ENCODE data around the gene OSTM1. TPM values are rescaled to one million over a fixed set of nuclear protein-coding genes. Genes with fewer than 3 reads are reported as not detected.

OSTM1 gene
- total and polyA plus RNA-seq, 9 of the 15 experiments (the other 6 are each of a cell fraction or from before 2014, with no cell fraction given) = 5.6 to 29.5 (median 16.3) TPM

GRCh38 chr6:108074359-108075144, at the start of gene OSTM1 (continued):
- TF ChIP-seq ZNF511 (CRISPR knock-in tag; IDR thresholded peaks at IDR 0.05) = peak; percentile 94
- TF ChIP-seq KAT7 (CRISPR knock-in tag; IDR thresholded peaks at IDR 0.05; ENCODE audit: borderline replicate concordance) = peak; percentile 85; the same call in 1 of the 2 replicates
- peak; percentile 86 for TF ChIP-seq POLR2H (tag; IDR thresholded peaks at IDR 0.05; ENCODE audit: low read depth)
- TF ChIP-seq MTA1 (IDR thresholded peaks at IDR 0.05; ENCODE audit: borderline replicate concordance) = no peak
- TF ChIP-seq E2F6 (IDR thresholded peaks at IDR 0.05; ENCODE audit: borderline replicate concordance in 1 of 2, extremely low read depth in 1 of 2, insufficient read depth in 1 of 2, insufficient read length in 1 of 2, low read depth in 1 of 2, low read length in 1 of 2, poor library complexity in 1 of 2, severe bottlenecking in 1 of 2) = peak; percentile 96 to 99
- peak; percentile 71 for TF ChIP-seq BHLHE40 (IDR thresholded peaks at IDR 0.05; ENCODE audit: low read length)
- TF ChIP-seq EGR1 (conservative IDR thresholded peaks at IDR 0.05) = peak; percentile 38
- peak; percentile 46; the same call in 1 of the 2 replicates for TF ChIP-seq HDAC8 (tag; IDR thresholded peaks at IDR 0.05)
- TF ChIP-seq IRF1 (CRISPR knock-in tag; IDR thresholded peaks at IDR 0.05; ENCODE audit: borderline replicate concordance) = no peak
- TF ChIP-seq NONO (IDR thresholded peaks at IDR 0.05; ENCODE audit: low read depth in 2 of 2, low read length in 1 of 2) = peak; percentile 64 to 85; a peak in 3 of 4 replicates
- no peak for TF ChIP-seq CHCHD3 (CRISPR knock-in tag; IDR thresholded peaks at IDR 0.05)
- peak; percentile 51 for TF ChIP-seq HNRNPLL (IDR thresholded peaks at IDR 0.05; ENCODE audit: low read depth, low read length, poor library complexity, severe bottlenecking)
- TF ChIP-seq NRF1 (conservative IDR thresholded peaks at IDR 0.05 in 1 of 2, IDR thresholded peaks at IDR 0.05 in 1 of 2) = peak; percentile 79 to 84
- peak; percentile 41; the same call in 1 of the 2 replicates for TF ChIP-seq ZBTB40 (IDR thresholded peaks at IDR 0.05)
- no peak for TF ChIP-seq ZBTB40 (CRISPR knock-in tag; IDR thresholded peaks at IDR 0.05)

Measured in K562 (cell line).